Measurements from ENCODE around the gene LZTS2.
"Not testable (repeated sequence)": the region's sequence is repeated elsewhere in the genome, so short reads cannot be mapped to it uniquely, and the experiment has no call there.

Gene LZTS2

GRCh38 chr10:100999742-101000126 is at the start of gene LZTS2:
Gene LZTS2 (plus strand): TSS chr10:100999808. CDS start chr10:101002539, 2,731 bp downstream.
- DNase-seq, result no peak

GRCh38 chr10:100960251-100960650 is 39.4 kb upstream of the LZTS2 start:
- DNase-seq, result no peak

- DNase-seq, result no peak
Measured at GRCh38 chr10:100962351-100963080, 37.1 kb upstream of the LZTS2 start.

- no peak for DNase-seq
Measured at GRCh38 chr10:100963826-100964225, 35.8 kb upstream of the LZTS2 start.

GRCh38 chr10:100965820-100966219 is 33.8 kb upstream of the LZTS2 start:
- DNase-seq, result no peak

- no peak for DNase-seq
Measured at GRCh38 chr10:100966887-100967286, 32.7 kb upstream of the LZTS2 start.

- DNase-seq, result no peak
Measured at GRCh38 chr10:100967332-100967731, 32.3 kb upstream of the LZTS2 start.

GRCh38 chr10:100968062-100968736 is 31.4 kb upstream of the LZTS2 start:
- DNase-seq, result no peak

- DNase-seq, result no peak
Measured at GRCh38 chr10:100968863-100969186, 30.8 kb upstream of the LZTS2 start.

GRCh38 chr10:100969187-100970075 is 30.2 kb upstream of the LZTS2 start, which contains the start of gene SEMA4G:
Gene SEMA4G (plus strand): TSS chr10:100969504. CDS start chr10:100972913, 3,409 bp downstream.
- DNase-seq, result no peak

GRCh38 chr10:100970076-100970913 is 29.3 kb upstream of the LZTS2 start:
- DNase-seq, result no peak

- DNase-seq, result no peak
Measured at GRCh38 chr10:100970914-100971811, 28.4 kb upstream of the LZTS2 start.

GRCh38 chr10:100972115-100972903 is 27.3 kb upstream of the LZTS2 start:
- DNase-seq, result no peak

- DNase-seq, result no peak
Measured at GRCh38 chr10:100972904-100973535, 26.6 kb upstream of the LZTS2 start.

GRCh38 chr10:100975397-100975796 is 24.2 kb upstream of the LZTS2 start:
- not testable (repeated sequence) for DNase-seq

GRCh38 chr10:100976906-100977305 is 22.7 kb upstream of the LZTS2 start:
- DNase-seq, result no peak

- no peak for DNase-seq
Measured at GRCh38 chr10:100977436-100977835, 22.2 kb upstream of the LZTS2 start.

GRCh38 chr10:100978121-100978900 is 21.3 kb upstream of the LZTS2 start:
- no peak for DNase-seq

GRCh38 chr10:100978901-100979195 is 20.8 kb upstream of the LZTS2 start:
- DNase-seq, result no peak
